Stimulated activated naive CD8-positive, alpha-beta T cell treated with anti-CD3 and anti-CD28 coated beads, Interleukin-15, Interleukin-2, amounts not matched to agents 100 U/mL and 50 U/mL, for 24 hours (primary cell): Measurements from ENCODE around the gene AOX1.
"Not testable (repeated sequence)": the region's sequence is repeated elsewhere in the genome, so short reads cannot be mapped to it uniquely, and the experiment has no call there.

Source experiments
- ATAC-seq: fragments of 150-1000 bp; cut with Tn5 transposase; one replicate; pipeline ENCODE4 v1.10.0; 2021
- DNase-seq: peaks from one replicate; pipeline ENCODE4 v3.0.0; 2021

AOX1 gene

DNA sequence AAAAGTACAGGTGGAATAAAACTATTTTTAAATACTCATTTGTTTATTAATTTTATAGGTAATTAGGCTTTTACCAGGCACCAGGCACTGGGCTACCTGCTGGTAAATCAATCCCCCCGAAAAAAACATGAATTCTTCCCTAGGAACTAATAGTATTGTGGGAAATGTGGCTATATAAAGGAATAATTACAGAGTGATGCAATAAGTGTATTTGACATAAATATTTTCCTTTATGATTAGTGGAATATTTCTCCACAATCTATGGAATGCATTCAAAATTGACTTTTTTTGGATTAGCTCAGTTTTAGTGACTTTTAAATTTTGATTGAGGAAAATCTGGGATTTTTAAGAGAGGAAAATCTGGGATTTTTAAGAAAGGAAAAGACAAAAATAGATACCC, 116.2 kb downstream of the AOX1 start:
- ATAC-seq (no peak), DNase-seq (no peak)

DNA sequence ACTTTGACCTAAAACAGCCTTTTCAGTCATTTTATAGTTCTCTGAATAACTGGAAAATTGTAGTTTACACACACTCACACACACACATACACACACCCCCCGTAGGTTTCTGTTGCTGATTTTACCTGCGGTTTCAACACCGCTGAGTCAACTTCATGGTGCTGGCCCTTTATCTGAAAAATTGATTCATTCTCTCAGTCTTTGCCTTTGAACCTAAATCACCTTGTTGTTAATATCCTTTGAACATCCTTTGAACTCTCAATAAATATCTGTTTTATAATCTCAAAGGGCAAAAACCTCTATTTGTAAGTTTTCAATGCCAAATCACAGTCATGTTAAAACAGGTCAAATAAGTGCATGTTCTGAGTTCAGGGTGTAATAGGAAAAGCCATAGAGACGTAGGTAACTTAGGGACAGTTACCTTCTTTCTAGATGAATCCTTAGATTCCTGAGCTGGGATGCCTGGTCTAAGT, 116.9 kb downstream of the AOX1 start:
- DNase-seq = peak; percentile 39
- peak; percentile 67 for ATAC-seq

DNA sequence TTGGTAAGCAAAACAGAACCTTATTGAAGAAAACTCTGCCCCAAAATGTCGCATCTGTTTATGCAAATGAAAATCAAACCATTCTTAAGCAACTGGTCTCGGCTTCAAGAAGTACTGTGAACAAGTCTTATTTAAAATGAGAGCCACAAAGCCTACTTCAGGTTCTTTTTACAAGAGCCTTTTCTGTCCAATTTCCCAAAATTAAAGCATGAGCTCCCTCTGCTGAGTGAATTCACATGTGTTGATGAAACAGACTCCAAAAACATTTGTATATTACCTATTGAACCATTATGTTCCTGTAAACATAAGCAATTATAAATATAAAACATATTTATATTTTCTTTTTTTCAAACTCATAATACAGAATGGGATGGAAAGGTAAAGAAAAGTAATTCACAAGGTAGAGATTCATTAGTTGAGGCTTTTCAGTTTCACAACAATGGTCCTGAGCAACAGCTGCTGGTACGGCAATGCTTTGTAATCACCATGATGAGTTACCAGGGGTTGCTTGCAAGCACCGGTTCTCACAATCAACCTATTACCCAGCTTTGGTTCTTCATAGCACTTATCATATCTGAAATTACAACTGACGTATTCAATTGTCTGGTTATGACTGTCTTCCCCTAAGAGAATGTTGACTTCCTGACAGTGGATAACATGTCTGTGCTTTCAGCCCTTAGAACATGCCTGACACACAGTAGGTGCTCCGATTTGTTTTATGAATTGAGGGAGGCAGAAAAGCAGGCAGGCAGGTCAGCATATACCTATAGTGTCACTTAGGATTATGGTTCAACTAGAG, 117.5 kb downstream of the AOX1 start:
- ATAC-seq = peak; percentile 36

DNA sequence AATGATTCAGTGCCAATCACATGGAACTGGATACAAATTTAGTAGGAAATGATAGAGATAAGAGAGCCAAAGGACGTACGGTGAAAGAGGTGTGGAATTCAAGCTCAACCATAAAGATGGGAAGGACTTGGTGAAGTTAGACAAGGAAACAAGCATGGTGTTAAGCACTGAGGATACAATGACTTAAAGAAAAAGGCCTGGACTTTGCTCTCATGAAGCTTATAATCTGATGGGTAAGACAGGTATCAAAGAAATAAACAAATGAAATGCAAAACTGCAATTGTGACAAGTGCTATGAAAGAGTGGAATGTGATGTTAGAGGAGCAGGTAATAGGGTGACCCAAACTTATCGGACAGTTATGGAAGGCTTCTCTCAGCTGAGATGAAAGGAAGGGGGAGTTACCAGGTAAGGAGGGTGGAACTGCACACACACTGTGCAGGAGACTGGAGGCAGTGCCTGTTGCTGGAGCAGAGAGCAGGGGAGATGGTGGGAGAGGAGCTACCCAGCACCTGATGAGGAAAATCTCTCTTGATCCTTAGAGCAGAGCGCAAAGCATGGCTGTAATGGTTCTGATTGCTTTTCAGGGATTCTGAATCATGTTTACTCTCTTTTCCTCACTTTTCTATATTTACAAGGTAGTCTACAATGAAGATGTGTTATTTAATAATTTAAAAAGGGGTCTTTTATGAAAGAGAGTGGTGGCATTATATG, 118.3 kb downstream of the AOX1 start:
- DNase-seq = no peak
- no peak for ATAC-seq

More for the DNA sequence above, 117.5 kb downstream of the AOX1 start:
- DNase-seq = no peak

DNA sequence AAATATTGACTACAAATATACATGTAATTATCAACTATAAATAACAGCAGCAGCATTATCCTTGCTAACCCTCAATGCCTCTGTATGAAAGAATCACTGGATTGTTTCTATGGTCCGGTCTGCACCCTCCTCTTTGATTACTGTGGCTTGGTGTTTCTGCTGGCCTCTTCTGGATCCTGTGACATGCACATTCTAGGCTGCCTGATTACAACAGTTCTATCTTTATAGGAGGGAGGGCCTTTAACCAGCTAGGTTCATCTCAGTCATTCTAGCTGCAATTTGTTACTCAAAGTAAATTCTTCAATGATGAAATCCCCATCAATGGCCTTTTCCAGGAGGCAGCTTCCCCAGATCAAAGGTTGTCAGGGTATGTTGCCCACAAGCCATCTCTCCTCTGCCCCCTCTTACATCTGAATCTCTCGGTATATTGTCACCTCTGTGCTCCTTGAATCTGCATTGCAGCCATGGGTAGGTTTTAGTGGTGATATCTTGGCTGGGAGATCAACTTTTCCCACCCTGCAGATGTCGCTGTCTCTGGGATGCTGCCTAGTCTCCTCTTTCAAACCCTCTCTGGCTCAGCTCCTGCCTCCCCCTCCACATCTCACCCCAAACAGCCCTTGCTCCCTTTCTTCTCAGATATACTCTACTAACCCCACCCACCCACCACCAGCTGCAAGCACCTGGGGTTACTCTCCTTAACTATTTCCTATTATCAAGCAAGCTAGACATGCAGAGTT, 119.7 kb downstream of the AOX1 start:
- DNase-seq (no peak), ATAC-seq (peak; percentile 16)

DNA sequence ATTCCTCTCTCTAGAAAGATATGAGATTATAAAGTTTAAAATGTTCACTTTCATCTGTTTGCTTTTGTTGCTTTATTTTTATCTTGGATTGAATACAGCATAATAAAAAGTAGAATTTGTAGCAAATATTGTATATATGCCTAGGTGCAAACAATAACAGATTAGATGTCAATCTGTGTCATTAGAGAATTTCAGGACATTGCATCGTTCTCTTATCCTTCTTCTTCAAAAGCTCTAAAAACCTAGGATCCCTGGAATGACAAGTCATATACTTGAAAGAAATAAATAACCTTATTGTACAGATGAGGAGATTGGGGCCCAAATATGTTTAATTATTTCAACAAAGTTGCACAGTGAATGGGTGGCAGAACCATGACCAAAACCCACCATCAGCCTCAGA, 123.1 kb downstream of the AOX1 start:
- ATAC-seq (no peak), DNase-seq (no peak)

DNA sequence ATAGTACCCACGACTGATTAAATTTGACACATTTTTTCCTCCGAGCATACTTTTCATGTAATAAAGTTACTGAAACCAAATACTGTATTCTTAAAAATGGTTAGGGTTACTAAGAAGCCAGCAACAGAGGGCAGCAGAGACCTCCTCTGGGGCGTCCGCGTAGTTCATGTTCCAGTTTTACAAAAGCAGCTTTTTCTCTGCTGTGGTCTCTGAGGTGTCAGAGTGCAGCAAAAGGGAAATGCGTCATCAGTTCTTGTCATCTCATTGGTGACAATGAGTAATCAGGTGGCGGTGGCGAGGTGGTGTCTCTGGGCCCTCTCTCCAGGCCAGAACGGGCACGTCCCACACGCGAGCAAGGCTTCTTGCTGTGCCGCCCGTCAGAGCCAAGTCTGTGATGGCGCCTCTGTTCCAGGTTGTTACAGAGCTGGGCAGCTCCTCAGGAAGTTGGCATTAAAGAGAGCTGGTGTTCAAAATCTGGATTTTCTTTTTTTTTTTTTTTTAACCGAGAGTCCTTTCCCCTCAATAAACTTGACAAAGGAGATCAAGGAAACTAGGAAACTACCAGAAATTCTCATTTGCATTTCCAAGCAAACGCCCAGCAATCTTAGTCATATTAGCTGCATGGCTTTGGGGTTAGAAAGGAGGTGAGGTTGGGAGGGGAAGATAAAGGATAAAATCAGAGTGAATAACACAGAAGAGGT, 127.3 kb downstream of the AOX1 start:
- ATAC-seq (peak; percentile 95), DNase-seq (peak; percentile 94)

DNA sequence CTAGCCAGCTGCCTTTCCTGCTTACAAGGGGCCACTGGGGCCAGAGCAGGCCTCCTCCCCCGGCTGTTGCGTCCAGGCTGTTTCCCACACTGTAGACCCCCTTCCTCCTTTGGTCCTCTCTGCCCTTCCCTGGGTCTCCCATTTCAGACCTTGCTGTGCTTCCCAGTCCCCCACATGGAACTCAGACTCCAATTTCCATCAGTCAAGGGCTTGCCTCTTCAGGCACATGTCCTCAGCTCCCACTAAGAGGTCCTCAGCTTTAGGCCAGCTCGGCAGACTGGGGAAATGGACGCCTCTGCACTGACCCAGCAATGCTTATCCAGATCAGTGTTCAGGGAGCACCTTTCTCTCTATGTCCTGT, 127.9 kb downstream of the AOX1 start:
- DNase-seq (peak; percentile 46), ATAC-seq (no peak)

DNA sequence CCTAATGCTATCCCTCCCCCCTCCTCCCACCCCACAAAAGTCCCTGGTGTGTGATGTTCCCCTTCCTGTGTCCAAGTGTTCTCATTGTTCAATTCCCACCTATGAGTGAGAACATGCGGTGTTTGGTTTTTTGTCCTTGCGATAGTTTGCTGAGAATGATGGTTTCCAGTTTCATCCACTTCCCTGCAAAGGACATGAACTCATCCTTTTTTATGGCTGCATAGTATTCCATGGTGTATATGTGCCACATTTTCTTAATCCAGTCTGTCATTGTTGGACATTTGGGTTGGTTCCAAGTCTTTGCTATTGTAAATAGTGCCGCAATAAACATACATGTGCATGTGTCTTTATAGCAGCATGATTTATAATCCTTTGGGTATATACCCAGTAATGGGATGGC, 129.2 kb downstream of the AOX1 start:
- not testable (repeated sequence) for ATAC-seq, DNase-seq

DNA sequence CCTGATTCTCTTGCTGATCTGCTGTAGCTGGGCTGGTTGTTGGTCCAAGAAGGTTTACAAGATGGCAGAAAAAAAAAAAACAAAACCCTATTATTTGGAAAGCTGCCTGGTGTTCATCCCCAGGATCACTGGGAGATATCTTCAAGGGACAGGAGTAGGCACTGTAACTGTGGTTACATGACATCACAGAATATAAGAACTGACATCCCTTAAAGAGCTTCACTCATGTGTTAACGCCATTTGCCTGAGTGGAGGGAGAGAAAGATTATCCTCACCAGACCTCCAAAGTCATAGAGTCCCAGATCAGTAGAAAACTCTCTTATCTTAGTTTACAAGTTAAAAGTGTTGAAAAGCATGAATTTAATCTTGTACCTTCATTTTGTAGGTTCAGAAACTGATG, 130.6 kb downstream of the AOX1 start:
- ATAC-seq = no peak
- DNase-seq = no peak
